ENCODE results near the gene POLG2. TPM values are rescaled to one million over a fixed set of nuclear protein-coding genes. Genes with fewer than 3 reads are reported as not detected.
A peak's percentile ranks its signal among the peaks of the same experiment; 100 is the strongest.

POLG2 gene
- total and polyA plus RNA-seq, 8 donors, result 4.8 to 12.9 (median 7.6) TPM

DNA sequence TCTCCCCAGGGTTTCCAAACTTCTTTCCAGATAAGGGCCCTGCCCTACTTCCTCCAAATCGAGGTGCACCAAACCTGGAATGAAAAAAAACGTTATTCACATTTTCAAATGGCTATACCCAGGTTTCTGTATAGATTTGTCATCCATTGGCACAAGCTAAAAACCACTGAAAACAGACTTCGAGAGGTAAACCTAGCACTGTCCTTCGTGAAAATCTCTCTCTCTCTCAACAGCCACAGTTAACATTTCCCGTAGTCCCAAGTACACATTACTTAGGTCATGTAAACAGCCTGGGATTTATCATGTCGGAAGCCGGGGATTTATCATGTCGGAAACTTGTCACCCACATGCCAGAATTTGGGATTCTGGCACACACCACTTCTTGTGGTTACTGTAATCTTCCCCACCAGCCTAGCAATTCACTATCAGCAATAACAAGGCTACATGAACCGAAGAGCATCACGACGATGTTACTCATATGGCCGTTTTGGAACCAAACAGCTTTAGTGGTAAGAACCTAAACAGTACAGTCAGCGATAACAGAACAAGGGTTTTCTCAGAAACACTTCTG, 8.0 kb upstream of the POLG2 start:
- ATAC-seq, result no peak
- H3K27ac ChIP-seq, result peak overlapping the region; percentile 99 to 100 (median 100)
- H3K4me3 ChIP-seq, result peak overlapping the region; percentile 68 to 90 (median 82)
- no peak for FAIRE-seq
- H3K4me1 ChIP-seq, result peaks cover 21 to 36% (median 31%) of the 10 kb centered on the region in 3 donors
- H3K27me3 ChIP-seq, result no peaks in the 10 kb centered on the region
- TF ChIP-seq, protein P1, sequence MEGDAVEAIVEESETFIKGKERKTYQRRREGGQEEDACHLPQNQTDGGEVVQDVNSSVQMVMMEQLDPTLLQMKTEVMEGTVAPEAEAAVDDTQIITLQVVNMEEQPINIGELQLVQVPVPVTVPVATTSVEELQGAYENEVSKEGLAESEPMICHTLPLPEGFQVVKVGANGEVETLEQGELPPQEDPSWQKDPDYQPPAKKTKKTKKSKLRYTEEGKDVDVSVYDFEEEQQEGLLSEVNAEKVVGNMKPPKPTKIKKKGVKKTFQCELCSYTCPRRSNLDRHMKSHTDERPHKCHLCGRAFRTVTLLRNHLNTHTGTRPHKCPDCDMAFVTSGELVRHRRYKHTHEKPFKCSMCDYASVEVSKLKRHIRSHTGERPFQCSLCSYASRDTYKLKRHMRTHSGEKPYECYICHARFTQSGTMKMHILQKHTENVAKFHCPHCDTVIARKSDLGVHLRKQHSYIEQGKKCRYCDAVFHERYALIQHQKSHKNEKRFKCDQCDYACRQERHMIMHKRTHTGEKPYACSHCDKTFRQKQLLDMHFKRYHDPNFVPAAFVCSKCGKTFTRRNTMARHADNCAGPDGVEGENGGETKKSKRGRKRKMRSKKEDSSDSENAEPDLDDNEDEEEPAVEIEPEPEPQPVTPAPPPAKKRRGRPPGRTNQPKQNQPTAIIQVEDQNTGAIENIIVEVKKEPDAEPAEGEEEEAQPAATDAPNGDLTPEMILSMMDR (IDR thresholded peaks at IDR 0.05), result no peak
- no peaks in the 10 kb centered on the region for H3K9me3 ChIP-seq
- intact Hi-C loops (cut with DNase I), result no loop called here
- peaks cover 15 to 46% (median 40%) of the 10 kb centered on the region in 3 donors for H3K36me3 ChIP-seq
- 0 to 1% methylated on average over 13 of the region's 13 CpGs for WGBS, 2 donors
- DNase-seq, result peak in 1 of 6 donors; percentile 26

DNA sequence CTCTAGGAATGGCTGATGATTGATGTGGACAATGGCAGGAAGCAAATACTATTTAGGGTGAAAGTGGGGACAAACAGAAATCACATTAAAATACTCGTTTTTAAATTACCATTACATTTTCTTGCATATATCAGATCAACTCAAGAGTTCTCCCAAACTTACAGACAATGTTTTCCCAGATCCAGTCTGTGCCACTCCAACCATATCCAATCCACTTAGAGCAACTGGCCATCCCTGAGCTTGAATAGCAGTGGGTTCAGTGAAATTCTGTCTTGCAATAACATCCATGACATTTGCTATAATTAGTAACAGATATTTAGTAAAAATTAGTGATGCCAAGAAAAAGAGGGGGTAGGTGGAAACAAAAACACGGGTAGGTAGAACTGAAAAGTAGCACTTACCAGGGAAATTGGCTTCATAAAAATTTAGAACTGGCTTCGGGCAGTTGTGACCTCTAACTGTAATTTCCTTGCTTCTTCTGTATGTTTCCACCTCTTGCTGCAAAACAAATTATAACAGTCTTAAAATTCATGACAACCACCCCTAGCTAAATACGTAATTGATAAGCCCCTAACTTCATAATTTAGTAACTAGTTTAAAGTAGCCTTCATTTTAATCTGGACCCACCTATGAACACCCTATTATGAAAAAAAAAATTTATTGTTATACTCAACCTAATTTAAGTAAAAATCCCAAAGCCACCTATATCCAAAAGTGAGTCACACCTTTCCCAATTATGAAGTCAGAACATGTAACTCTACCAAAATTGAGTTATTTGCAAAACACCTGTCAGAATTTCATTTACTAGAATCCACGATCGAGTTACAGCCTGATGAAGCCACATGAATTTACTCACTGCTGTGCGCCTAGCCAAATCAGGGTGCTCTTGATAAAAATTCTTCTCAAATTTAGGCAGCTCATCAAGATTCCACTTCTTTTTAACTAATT, 7.2 kb upstream of the POLG2 start:
- peak overlapping the region in 3 of 4 donors; percentile 99 to 100 (median 100) for H3K27ac ChIP-seq
- 9 to 12% methylated on average over 7 of the region's 7 CpGs for WGBS, 2 donors
- peak overlapping the region; percentile 68 to 90 (median 82) for H3K4me3 ChIP-seq
- H3K27me3 ChIP-seq, result no peaks in the 10 kb centered on the region
- TF ChIP-seq, protein P1 (IDR thresholded peaks at IDR 0.05), result no peak
- FAIRE-seq (no peak), DNase-seq (no peak), ATAC-seq (no peak)
- H3K36me3 ChIP-seq, result peaks cover 15 to 53% (median 42%) of the 10 kb centered on the region in 3 donors
- H3K9me3 ChIP-seq, result no peaks in the 10 kb centered on the region
- H3K4me1 ChIP-seq, result peaks cover 21 to 36% (median 31%) of the 10 kb centered on the region in 3 donors
- intact Hi-C loops (cut with DNase I), result no loop called here

DNA sequence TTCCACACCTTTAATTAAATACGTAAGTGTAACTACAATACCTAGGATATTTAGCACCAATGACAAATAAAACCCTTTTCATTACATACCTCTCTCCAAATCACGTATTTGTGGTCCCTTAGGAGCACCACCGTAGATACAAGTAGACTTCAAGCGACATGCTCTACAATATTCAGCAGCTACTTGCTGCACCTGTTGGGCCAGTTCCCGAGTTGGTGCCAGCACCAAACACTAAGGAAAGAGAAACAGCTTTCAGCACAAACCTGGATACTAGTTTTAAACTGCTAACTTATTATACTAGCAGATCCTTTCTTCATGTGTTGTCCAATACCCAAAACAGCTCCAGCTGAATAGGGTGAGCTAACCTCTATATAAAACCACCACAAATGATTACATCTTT, 6.5 kb upstream of the POLG2 start:
- no peak overlapping the region for H3K27ac ChIP-seq
- peaks cover 24 to 40% (median 24%) of the 10 kb centered on the region in 3 donors for H3K4me1 ChIP-seq
- no peaks in the 10 kb centered on the region for H3K27me3 ChIP-seq
- intact Hi-C loops (cut with DNase I), result no loop called here
- 45 to 50% methylated on average over 5 of the region's 5 CpGs for WGBS, 2 donors
- peaks cover 15 to 53% (median 48%) of the 10 kb centered on the region in 3 donors for H3K36me3 ChIP-seq
- ATAC-seq, result no peak
- DNase-seq, result no peak
- H3K4me3 ChIP-seq, result peak overlapping the region in 2 of 4 donors; percentile 68 to 86
- no peaks in the 10 kb centered on the region for H3K9me3 ChIP-seq
- no peak for FAIRE-seq
- TF ChIP-seq, protein P1 (IDR thresholded peaks at IDR 0.05), result no peak

DNA sequence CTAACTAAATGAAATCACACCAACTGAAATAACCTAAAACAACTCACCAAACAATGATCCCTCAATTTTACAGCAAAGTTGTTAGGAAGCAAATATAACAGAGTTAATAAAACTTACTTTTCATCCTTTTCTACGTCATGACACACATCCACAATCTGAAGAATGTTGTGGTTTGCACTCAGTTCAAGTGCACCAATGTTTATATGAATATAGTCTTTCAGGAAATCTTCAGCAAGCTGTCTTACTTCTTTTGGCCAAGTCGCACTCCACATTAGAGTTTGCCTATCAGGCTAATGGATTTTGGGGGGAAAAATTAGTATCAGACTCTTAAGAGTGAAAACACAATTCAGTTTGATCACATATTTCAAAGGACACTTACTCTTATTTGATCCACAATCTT, 6.0 kb upstream of the POLG2 start:
- no peaks in the 10 kb centered on the region for H3K9me3 ChIP-seq
- H3K27ac ChIP-seq, result peak overlapping the region in 1 of 4 donors; percentile 1
- ATAC-seq, result no peak
- TF ChIP-seq, protein P1 (IDR thresholded peaks at IDR 0.05), result no peak
- WGBS, 2 donors, result 74 to 81% methylated on average over 2 of the region's 2 CpGs
- peaks cover 20 to 39% (median 27%) of the 10 kb centered on the region in 3 donors for H3K4me1 ChIP-seq
- no peak overlapping the region for H3K4me3 ChIP-seq
- peaks cover 15 to 53% (median 49%) of the 10 kb centered on the region in 3 donors for H3K36me3 ChIP-seq
- H3K27me3 ChIP-seq, result no peaks in the 10 kb centered on the region
- no peak for FAIRE-seq
- intact Hi-C loops (cut with DNase I), result no loop called here
- no peak for DNase-seq
